ENCODE data around the gene RPL7A. TPM values are rescaled to one million over a fixed set of nuclear protein-coding genes. Genes with fewer than 3 reads are reported as not detected.

Gene RPL7A
- total RNA-seq, 4 donors from 2014 or later, result 1,745 to 3,005 (median 2,502) TPM

- DNase-seq, result no peak
- TF ChIP-seq POLR2A (IDR thresholded peaks at IDR 0.05) (no peak), CTCF (IDR thresholded peaks at IDR 0.05) (no peak)
- Histone ChIP-seq H3K4me3 (no peak overlapping the region), H3K4me1 (no peaks in the 10 kb centered on the region), H3K27me3 (no peaks in the 10 kb centered on the region), H3K27ac (no peak overlapping the region), H3K36me3 (no peaks in the 10 kb centered on the region), H3K9me3 (no peaks in the 10 kb centered on the region)
- intact Hi-C loops (cut with DNase I; ENCODE audit: low total_unique reads), result no loop called here
These were observed 52.3 kb downstream of the RPL7A start for GRCh38 chr9:133400292-133400691.

Small RNA genes lying within 50 kb of the gene (small RNA-seq; reads per million reads assigned to genes)
- gene RF00019 (not detected), gene SNORD24 (not detected), gene SNORD36A (not detected), gene SNORD36B (not detected), gene SNORD36C (not detected)

Other genes starting within 250 kb of the RPL7A start
- gene RALGDS, start 227.0 kb upstream of the RPL7A start, total RNA-seq, result 10 to 100 TPM; 14.1 to 67.9 (median 30.3) TPM
- gene GBGT1, start 184.3 kb upstream of the RPL7A start, total RNA-seq, result 10 to 100 TPM in 2 of 4 donors, 1 to 10 TPM in 2; 3.5 to 28.5 (median 9.8) TPM
- not detected for gene OBP2B, start 139.0 kb upstream of the RPL7A start, total RNA-seq
- 1 to 10 TPM in 1 of 4 donors, under 1 TPM in 3; 0.29 to 6.1 (median 0.59) TPM for gene ABO, start 73.0 kb upstream of the RPL7A start, total RNA-seq
- 10 to 100 TPM in 3 of 4 donors, 1 to 10 TPM in 1; 2.9 to 19.3 (median 17.2) TPM for gene SURF6, start 12.0 kb upstream of the RPL7A start, total RNA-seq
- 10 to 100 TPM in 3 of 4 donors, 1 to 10 TPM in 1; 10.0 to 41.0 (median 30.9) TPM for gene MED22, start 87 bp upstream of the RPL7A start, total RNA-seq
- gene SURF1, start 8.3 kb downstream of the RPL7A start, total RNA-seq, result 10 to 100 TPM; 13.0 to 34.7 (median 24.4) TPM
- 10 to 100 TPM in 1 of 4 donors, 1 to 10 TPM in 1, under 1 TPM in 1, not detected in 1; 0.51 to 15.3 (median 5.9) TPM for gene SURF2, start 8.3 kb downstream of the RPL7A start, total RNA-seq
- gene SURF4, start 27.8 kb downstream of the RPL7A start, total RNA-seq, result 100 to 1,000 TPM in 2 of 4 donors, 10 to 100 TPM in 2; 74.7 to 262 (median 108) TPM
- 1 to 10 TPM in 2 of 4 donors, under 1 TPM in 1, not detected in 1; 0.88 to 1.7 (median 1.5) TPM for gene STKLD1, start 28.1 kb downstream of the RPL7A start, total RNA-seq
- 10 to 100 TPM in 3 of 4 donors, 1 to 10 TPM in 1; 6.4 to 25.0 (median 20.2) TPM for gene REXO4, start 69.8 kb downstream of the RPL7A start, total RNA-seq
- 1 to 10 TPM in 3 of 4 donors, not detected in 1; 1.8 to 4.9 (median 3.8) TPM for gene ADAMTS13, start 74.1 kb downstream of the RPL7A start, total RNA-seq
- gene CACFD1, start 111.8 kb downstream of the RPL7A start, total RNA-seq, result 10 to 100 TPM in 1 of 4 donors, 1 to 10 TPM in 3; 2.3 to 21.6 (median 5.2) TPM
- 10 to 100 TPM in 1 of 4 donors, 1 to 10 TPM in 1, under 1 TPM in 2; 0.26 to 11.5 (median 2.1) TPM for gene SLC2A6, start 130.9 kb downstream of the RPL7A start, total RNA-seq
- gene MYMK, start 176.7 kb downstream of the RPL7A start, total RNA-seq, result not detected
- gene ADAMTSL2, start 186.5 kb downstream of the RPL7A start, total RNA-seq, result 1 to 10 TPM in 2 of 4 donors, under 1 TPM in 1, not detected in 1; 0.26 to 3.0 (median 2.4) TPM

Measured in uterus (tissue), 4 donors.